HFFc6 (cell line): ENCODE data around the gene CCNY. TPM values are rescaled to one million over a fixed set of nuclear protein-coding genes. Genes with fewer than 3 reads are reported as not detected.

Experiments used
- DNase-seq: peaks from one replicate; pipeline ENCODE4 v3.0.0-alpha.2; 2018
- H3K27ac Mint-ChIP-seq: 2 replicates; pipeline ENCODE4 v1.8.0; 2020; ENCODE audit warnings: mild to moderate bottlenecking, mixed read lengths
- H3K27me3 Mint-ChIP-seq: 2 replicates; pipeline ENCODE4 v1.8.0; 2021; ENCODE audit warnings: mild to moderate bottlenecking, moderate library complexity, mixed read lengths; ENCODE audit not compliant: insufficient read depth
- H3K36me3 Mint-ChIP-seq: 2 replicates; pipeline ENCODE4 v1.8.0; 2021; ENCODE audit warnings: low read depth, mixed read lengths
- H3K4me1 Mint-ChIP-seq: 2 replicates; pipeline ENCODE4 v1.8.0; 2020; ENCODE audit warnings: low read depth, mixed read lengths
- H3K4me3 Mint-ChIP-seq: 2 replicates; pipeline ENCODE4 v1.8.0; 2020; ENCODE audit warnings: mild to moderate bottlenecking, moderate library complexity, mixed read lengths
- H3K9me3 Mint-ChIP-seq: 2 replicates; pipeline ENCODE4 v1.8.0; 2020; ENCODE audit warnings: mild to moderate bottlenecking, mixed read lengths
- CTCF ChIP-seq: fragments of 200-600 bp; sonication (generic); IDR thresholded peaks from 2 replicates; pipeline ENCODE4 v1.5.0; 2021; ENCODE audit warnings: antibody characterized with exemption, mild to moderate bottlenecking
- total RNA-seq, 6 experiments: library from RNA; stranded (reverse); fragmentation: NEBNext Ultra II Directional; extraction: Animal tissue kit (Norgen Biotek cat#: 25700); gene quantifications; 2 replicates in 1 of 6; 3 replicates in 5 of 6; pipeline ENCODE4 v1.2.3, GENCODE V29; 2021

The CCNY gene
- total RNA-seq, 6 experiments from 2014 or later: 60.0 to 76.6 (median 69.9) TPM

GRCh38 chr10:35563261-35563891 is 227.1 kb downstream of the CCNY start:
- 0 out of 2 replicates have a peak overlapping the region, but pooled peaks have one; percentile 23 for H3K27ac Mint-ChIP-seq
- no peak overlapping the region for H3K4me3 Mint-ChIP-seq
- peak; percentile 100 for TF ChIP-seq CTCF
- no peaks in the 10 kb centered on the region for H3K9me3 Mint-ChIP-seq
- no peaks in the 10 kb centered on the region for H3K27me3 Mint-ChIP-seq
- peaks cover 27% of the 10 kb centered on the region for H3K4me1 Mint-ChIP-seq
- peak; percentile 49 for DNase-seq
- peaks cover 13% of the 10 kb centered on the region for H3K36me3 Mint-ChIP-seq

GRCh38 chr10:35564341-35564968 is 228.1 kb downstream of the CCNY start:
- H3K4me3 Mint-ChIP-seq: no peak overlapping the region
- H3K27ac Mint-ChIP-seq: peak overlapping the region; percentile 72
- H3K4me1 Mint-ChIP-seq: peaks cover 27% of the 10 kb centered on the region
- no peaks in the 10 kb centered on the region for H3K27me3 Mint-ChIP-seq
- H3K9me3 Mint-ChIP-seq: no peaks in the 10 kb centered on the region
- TF ChIP-seq CTCF: no peak
- peaks cover 17% of the 10 kb centered on the region for H3K36me3 Mint-ChIP-seq
- peak; percentile 5 for DNase-seq

- Mint-ChIP-seq H3K9me3 (no peaks in the 10 kb centered on the region), H3K27me3 (no peaks in the 10 kb centered on the region), H3K36me3 (peaks cover 23% of the 10 kb centered on the region), H3K27ac (peak overlapping the region; percentile 64; the same call in 1 of the 2 replicates), H3K4me3 (no peak overlapping the region), H3K4me1 (peaks cover 27% of the 10 kb centered on the region)
- TF ChIP-seq CTCF: no peak; the same call in 1 of the 2 replicates
- no peak for DNase-seq
Measured at GRCh38 chr10:35565602-35566081, 229.3 kb downstream of the CCNY start.

GRCh38 chr10:35567951-35568350 is 231.6 kb downstream of the CCNY start:
- Mint-ChIP-seq H3K9me3 (no peaks in the 10 kb centered on the region), H3K4me1 (peaks cover 26% of the 10 kb centered on the region), H3K36me3 (peaks cover 20% of the 10 kb centered on the region), H3K4me3 (no peak overlapping the region), H3K27me3 (no peaks in the 10 kb centered on the region; the same call in 1 of the 2 replicates), H3K27ac (no peak overlapping the region)
- TF ChIP-seq CTCF: no peak
- DNase-seq: no peak

GRCh38 chr10:35568483-35569015 is 232.2 kb downstream of the CCNY start:
- no peak overlapping the region for H3K27ac Mint-ChIP-seq
- peaks cover 20% of the 10 kb centered on the region for H3K36me3 Mint-ChIP-seq
- DNase-seq: no peak
- H3K4me3 Mint-ChIP-seq: no peak overlapping the region
- TF ChIP-seq CTCF: no peak
- H3K27me3 Mint-ChIP-seq: no peaks in the 10 kb centered on the region; the same call in 1 of the 2 replicates
- H3K9me3 Mint-ChIP-seq: no peaks in the 10 kb centered on the region
- H3K4me1 Mint-ChIP-seq: peaks cover 20% of the 10 kb centered on the region
